Activated CD8-positive, alpha-beta memory T cell treated with anti-CD3 and anti-CD28 coated beads, Interleukin-2, amount 10 ng/mL, durations not matched to agents 7 days and 5 days (primary cell): ENCODE measurements around the gene CA11. TPM values are rescaled to one million over a fixed set of nuclear protein-coding genes. Genes with fewer than 3 reads are reported as not detected.
A peak's percentile ranks its signal among the peaks of the same experiment; 100 is the strongest.
"Not testable (repeated sequence)": the region's sequence is repeated elsewhere in the genome, so short reads cannot be mapped to it uniquely, and the experiment has no call there.

ENCODE experiments used
- ATAC-seq: fragments of 150-1000 bp; cut with Tn5 transposase; one replicate; pipeline ENCODE4 v1.10.0; 2021; ENCODE audit warnings: moderate library complexity
- CTCF ChIA-PET: fragments of 350-600 bp; sonication (Branson Sonifier 250); formaldehyde crosslinking; loops from one replicate; lab custom pipeline; 2021; ENCODE audit warnings: antibody characterized with exemption; lab: Charles Lee
- DNase-seq: peaks from one replicate; pipeline ENCODE4 v3.0.0-alpha.2; 2020
- H3K27ac Mint-ChIP-seq: one replicate; pipeline ENCODE4 v1.8.0; 2021; ENCODE audit warnings: mild to moderate bottlenecking, mixed read lengths
- H3K27me3 Mint-ChIP-seq: one replicate; pipeline ENCODE4 v1.8.0; 2021; ENCODE audit warnings: mixed read lengths
- H3K36me3 Mint-ChIP-seq: one replicate; pipeline ENCODE4 v1.8.0; 2021; ENCODE audit warnings: mild to moderate bottlenecking, mixed read lengths
- H3K4me1 Mint-ChIP-seq: one replicate; pipeline ENCODE4 v1.8.0; 2021; ENCODE audit warnings: mixed read lengths
- H3K4me3 Mint-ChIP-seq: one replicate; pipeline ENCODE4 v1.8.0; 2021; ENCODE audit warnings: mild to moderate bottlenecking, moderate library complexity, mixed read lengths
- H3K9me3 Mint-ChIP-seq: one replicate; pipeline ENCODE4 v1.8.0; 2022; ENCODE audit warnings: low read depth, mixed read lengths
- total RNA-seq, 2 experiments: library from RNA; stranded (reverse); gene quantifications; one replicate each; pipeline ENCODE4 v1.2.3, GENCODE V29; 2021

Gene CA11
- total RNA-seq: 1 to 10 TPM; 6.0 to 7.2 TPM

DNA sequence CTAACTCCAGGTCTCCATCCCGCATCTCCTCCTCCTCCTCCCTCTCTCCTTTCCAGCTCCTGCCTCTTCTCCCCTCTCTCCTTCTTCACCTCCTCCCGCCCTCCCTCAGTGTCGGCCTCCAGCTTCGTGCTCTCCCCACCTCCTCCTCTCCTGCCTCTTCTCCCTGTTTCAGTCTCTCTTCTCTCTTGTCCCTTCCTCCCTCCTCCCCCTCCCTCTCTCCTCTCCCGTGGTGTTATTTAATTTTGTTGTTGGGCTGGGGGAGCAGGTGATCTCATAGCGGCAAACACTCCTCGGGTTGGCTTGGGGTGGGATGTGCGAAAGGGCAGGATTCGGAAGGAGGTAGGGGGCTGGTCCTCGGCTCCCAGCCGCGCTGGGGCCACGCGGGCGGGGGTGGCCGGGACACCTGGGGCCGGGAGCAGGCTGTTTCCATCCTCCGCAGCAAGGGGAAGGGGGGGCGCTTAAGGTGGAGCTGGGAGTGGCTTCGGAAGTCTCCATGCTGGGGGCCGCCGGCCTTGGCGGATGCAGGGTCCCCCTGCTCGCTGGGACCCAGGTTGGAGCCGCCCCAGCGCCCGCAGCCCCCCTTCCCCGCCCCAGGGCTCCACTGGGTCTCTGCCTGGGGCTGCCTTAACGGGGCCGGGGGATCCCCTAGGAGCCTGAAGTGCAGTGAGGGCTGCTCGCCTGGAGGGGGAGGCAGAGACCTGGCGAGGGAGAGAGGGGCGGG lies at the start of gene CA11:
Gene CA11 (minus strand): TSS at position 187 of the 721 bp plus-strand sequence. CDS start 555 bp downstream, outside the sequence.
- ATAC-seq: peak; percentile 90

GRCh38 chr19:48693629-48694028 lies 47.6 kb upstream of the CA11 start:
- peaks cover 16% of the 10 kb centered on the region for H3K27me3 Mint-ChIP-seq
- H3K36me3 Mint-ChIP-seq, H3K4me3 Mint-ChIP-seq, H3K4me1 Mint-ChIP-seq, H3K9me3 Mint-ChIP-seq, ATAC-seq, DNase-seq, H3K27ac Mint-ChIP-seq: not testable (repeated sequence)
- CTCF ChIA-PET: interaction anchor here (0.6 to 2.8 kb wide), 3 partner anchors 18 to 1903 kb away, joined by 3 to 10 read pairs (median 3); no protein-coding TSS in a partner anchor

More for the DNA sequence above, at the start of gene CA11:
- CTCF ChIA-PET: interaction anchor here (0.7 to 3.9 kb wide), 29 partner anchors 9 to 347 kb away, joined by 3 to 27 read pairs (median 5); partner anchors contain the start of genes BCAT2, DBP, HSD17B14 and RASIP1
- Mint-ChIP-seq H3K9me3 (no peaks in the 10 kb centered on the region), H3K4me3 (peak within 1 kb of the TSS; percentile 74), H3K4me1 (peaks cover 33% of the 10 kb centered on the region), H3K27me3 (peaks cover 2% of the 10 kb centered on the region), H3K27ac (peak within 1 kb of the TSS; percentile 77), H3K36me3 (no peaks in the 10 kb centered on the region)
- DNase-seq: peak; percentile 94

- no peaks in the 10 kb centered on the region for H3K27me3 Mint-ChIP-seq
- no peak for ATAC-seq
- no peak overlapping the region for H3K27ac Mint-ChIP-seq
- H3K9me3 Mint-ChIP-seq: no peaks in the 10 kb centered on the region
- no peak for DNase-seq
- no peak overlapping the region for H3K4me3 Mint-ChIP-seq
- H3K36me3 Mint-ChIP-seq: no peaks in the 10 kb centered on the region
- H3K4me1 Mint-ChIP-seq: no peaks in the 10 kb centered on the region
- CTCF ChIA-PET: interaction anchor here (0.9 kb wide), 1 partner anchor 44 kb away, joined by 3 read pairs; the partner anchor contains the start of gene CA11
Observed at GRCh38 chr19:48689449-48689848, 43.5 kb upstream of the CA11 start.

DNA sequence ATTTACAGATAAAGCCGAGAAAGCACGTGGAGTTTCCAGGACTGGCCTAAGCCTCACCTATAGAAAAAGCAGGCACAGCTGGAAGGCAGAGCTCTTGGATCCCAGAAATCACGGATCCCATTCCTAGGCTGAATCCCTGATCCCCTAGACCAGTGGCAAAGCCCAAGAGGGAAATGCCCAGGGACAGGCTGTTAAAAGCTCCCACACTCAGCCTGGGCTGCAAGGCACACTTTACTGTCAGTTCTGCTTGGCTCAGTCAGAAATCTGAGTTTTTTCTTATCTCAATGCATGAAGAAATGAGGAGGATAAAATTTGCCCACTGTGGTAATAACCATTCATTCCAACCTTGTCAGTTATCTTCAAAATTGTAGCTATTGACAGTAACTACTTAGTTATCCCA lies 41.8 kb upstream of the CA11 start:
- CTCF ChIA-PET: interaction anchor here (0.6 to 1.2 kb wide), 2 partner anchors 108 to 154 kb away, joined by 3 to 4 read pairs; no protein-coding TSS in a partner anchor
- no peak overlapping the region for H3K27ac Mint-ChIP-seq

DNA sequence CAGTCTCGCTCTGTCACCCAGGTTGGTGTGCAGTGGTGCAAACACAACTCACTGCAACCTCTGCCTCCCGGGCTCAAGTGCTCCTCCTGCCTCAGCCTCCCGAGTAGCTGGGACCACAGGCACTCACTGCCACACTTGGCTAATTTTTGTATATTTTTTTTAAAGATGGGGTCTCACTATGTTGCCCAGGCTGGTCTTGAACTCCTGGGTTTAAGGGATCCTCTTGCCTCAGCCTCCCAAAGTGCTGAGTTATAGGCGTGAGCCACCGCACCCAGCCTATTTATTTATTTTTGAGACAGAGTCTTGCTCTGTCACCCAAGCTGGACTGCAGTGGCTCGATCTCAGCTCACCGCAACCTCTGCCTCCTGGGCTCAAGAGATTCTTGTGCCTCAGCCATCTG lies 40.6 kb upstream of the CA11 start:
- H3K36me3 Mint-ChIP-seq, H3K27ac Mint-ChIP-seq, H3K4me1 Mint-ChIP-seq, H3K27me3 Mint-ChIP-seq, ATAC-seq, DNase-seq, H3K9me3 Mint-ChIP-seq, H3K4me3 Mint-ChIP-seq, CTCF ChIA-PET: not testable (repeated sequence)

More for the DNA sequence above, 41.8 kb upstream of the CA11 start:
- no peaks in the 10 kb centered on the region for H3K36me3 Mint-ChIP-seq
- no peak for ATAC-seq
- DNase-seq: no peak
- H3K4me1 Mint-ChIP-seq: no peaks in the 10 kb centered on the region
- H3K9me3 Mint-ChIP-seq: no peaks in the 10 kb centered on the region
- no peaks in the 10 kb centered on the region for H3K27me3 Mint-ChIP-seq
- H3K4me3 Mint-ChIP-seq: no peak overlapping the region

DNA sequence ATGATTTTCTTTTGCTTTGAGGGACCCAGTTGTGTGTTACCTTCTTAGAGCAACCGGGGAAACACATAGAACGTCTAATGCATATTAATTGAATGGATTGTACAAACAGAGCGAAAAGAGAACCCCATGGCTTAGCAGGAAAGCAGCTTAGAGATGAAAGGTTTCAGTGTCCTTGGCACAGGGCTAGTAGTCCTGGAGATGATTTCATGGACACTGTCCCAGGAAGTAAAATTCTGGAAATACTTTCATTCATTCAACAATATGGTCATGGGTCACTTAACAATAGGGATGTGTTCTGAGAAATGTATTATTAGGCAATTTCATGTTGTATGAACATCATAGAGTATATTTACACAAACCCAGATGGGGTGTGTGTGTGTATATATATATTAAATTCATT lies 40.1 kb upstream of the CA11 start:
- H3K27ac Mint-ChIP-seq: no peak overlapping the region
- H3K36me3 Mint-ChIP-seq: no peaks in the 10 kb centered on the region
- ATAC-seq (no peak), DNase-seq (no peak)
- H3K27me3 Mint-ChIP-seq: no peaks in the 10 kb centered on the region
- CTCF ChIA-PET: no interaction called here
- no peak overlapping the region for H3K4me3 Mint-ChIP-seq
- H3K9me3 Mint-ChIP-seq: no peaks in the 10 kb centered on the region
- peaks cover 2% of the 10 kb centered on the region for H3K4me1 Mint-ChIP-seq

GRCh38 chr19:48685583-48685982 lies 39.6 kb upstream of the CA11 start:
- H3K9me3 Mint-ChIP-seq: no peaks in the 10 kb centered on the region
- no peak overlapping the region for H3K4me3 Mint-ChIP-seq
- no peak overlapping the region for H3K27ac Mint-ChIP-seq
- ATAC-seq (no peak), DNase-seq (no peak)
- no peaks in the 10 kb centered on the region for H3K27me3 Mint-ChIP-seq
- CTCF ChIA-PET: no interaction called here
- H3K36me3 Mint-ChIP-seq: no peaks in the 10 kb centered on the region
- H3K4me1 Mint-ChIP-seq: peaks cover 7% of the 10 kb centered on the region

- no peaks in the 10 kb centered on the region for H3K9me3 Mint-ChIP-seq
- H3K36me3 Mint-ChIP-seq: no peaks in the 10 kb centered on the region
- peaks cover 7% of the 10 kb centered on the region for H3K4me1 Mint-ChIP-seq
- DNase-seq (no peak), ATAC-seq (no peak)
- H3K27ac Mint-ChIP-seq: no peak overlapping the region
- CTCF ChIA-PET: interaction anchor here (1.0 to 1.3 kb wide), 2 partner anchors 9 to 105 kb away, joined by 3 to 4 read pairs; no protein-coding TSS in a partner anchor
- no peaks in the 10 kb centered on the region for H3K27me3 Mint-ChIP-seq
- no peak overlapping the region for H3K4me3 Mint-ChIP-seq
Observed at GRCh38 chr19:48683349-48683748, 37.4 kb upstream of the CA11 start.

DNA sequence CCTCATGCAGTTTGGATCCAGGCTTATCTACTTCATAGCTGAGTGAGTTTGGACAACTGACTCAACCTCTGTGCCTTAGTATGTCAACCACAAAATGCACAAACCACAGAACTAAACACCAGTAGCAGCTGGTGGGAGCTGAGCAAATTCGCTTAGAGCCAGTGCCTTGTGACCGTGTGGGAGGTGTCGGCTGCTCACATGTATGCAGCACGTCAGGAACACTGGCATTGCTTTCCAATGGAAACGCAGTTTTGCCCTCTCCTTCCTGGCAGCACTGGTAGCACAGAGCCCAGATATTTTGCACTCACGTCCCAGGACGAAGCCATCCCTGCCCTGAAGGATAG lies 35.1 kb upstream of the CA11 start:
- no peak overlapping the region for H3K4me3 Mint-ChIP-seq
- ATAC-seq: no peak
- H3K27me3 Mint-ChIP-seq: no peaks in the 10 kb centered on the region
- no peaks in the 10 kb centered on the region for H3K36me3 Mint-ChIP-seq
- no peaks in the 10 kb centered on the region for H3K9me3 Mint-ChIP-seq
- DNase-seq: no peak
- peaks cover 7% of the 10 kb centered on the region for H3K4me1 Mint-ChIP-seq
- CTCF ChIA-PET: interaction anchor here (0.7 kb wide), 1 partner anchor 55 kb away, joined by 3 read pairs; no protein-coding TSS in a partner anchor
- no peak overlapping the region for H3K27ac Mint-ChIP-seq

DNA sequence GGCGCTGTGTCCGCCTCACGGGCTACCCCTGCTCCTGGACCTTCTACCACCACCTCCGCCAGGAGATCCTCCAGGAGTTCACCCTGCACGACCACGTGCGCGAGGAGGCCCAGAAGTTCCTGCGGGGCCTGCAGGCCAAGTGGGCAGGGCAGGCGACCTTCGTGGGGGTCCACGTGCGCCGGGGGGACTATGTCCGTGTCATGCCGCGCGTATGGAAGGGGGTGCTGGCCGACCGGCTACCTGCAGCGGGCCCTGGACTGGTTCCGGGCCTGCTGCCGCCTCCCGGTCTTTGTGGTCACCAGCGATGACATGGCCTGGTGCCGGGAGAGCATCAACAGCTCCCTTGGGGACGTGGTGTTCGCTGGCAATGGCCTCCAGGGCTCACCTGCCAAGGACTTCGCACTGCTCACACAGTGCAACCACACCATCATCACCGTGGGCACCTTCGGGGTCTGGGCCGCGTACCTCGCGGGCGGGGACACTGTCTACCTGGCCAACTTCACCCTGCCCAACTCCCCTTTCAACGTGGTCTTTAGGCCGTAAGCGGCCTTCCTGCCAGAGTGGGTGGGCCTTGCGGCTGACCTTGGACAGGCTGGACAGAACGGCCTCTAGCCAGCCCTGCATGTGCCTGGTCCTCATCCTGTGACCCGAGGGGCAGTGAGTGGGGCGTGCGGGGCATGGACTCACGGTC lies 34.6 kb upstream of the CA11 start:
- no peak for DNase-seq
- Mint-ChIP-seq H3K4me3 (no peak overlapping the region), H3K4me1 (peaks cover 7% of the 10 kb centered on the region), H3K9me3 (no peaks in the 10 kb centered on the region), H3K27ac (no peak overlapping the region), H3K36me3 (no peaks in the 10 kb centered on the region), H3K27me3 (no peaks in the 10 kb centered on the region)
- CTCF ChIA-PET: no interaction called here
- ATAC-seq: no peak

DNA sequence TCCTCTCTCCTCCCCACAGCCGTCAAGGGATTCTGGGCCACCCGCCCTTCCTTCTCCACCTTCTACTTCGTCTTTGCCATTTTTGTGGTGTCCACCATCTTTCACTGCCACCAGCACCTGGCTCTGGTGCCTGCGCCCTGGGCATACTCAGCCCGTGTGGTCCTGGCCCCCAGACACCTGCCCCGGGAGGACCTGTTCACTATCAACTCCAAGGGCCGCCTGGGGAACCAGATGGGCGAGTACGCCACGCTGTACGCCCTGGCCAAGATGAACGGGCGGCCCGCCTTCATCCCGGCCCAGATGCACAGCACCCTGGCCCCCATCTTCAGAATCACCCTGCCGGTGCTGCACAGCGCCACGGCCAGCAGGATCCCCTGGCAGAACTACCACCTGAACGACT lies 34.0 kb upstream of the CA11 start:
- H3K36me3 Mint-ChIP-seq, H3K9me3 Mint-ChIP-seq, ATAC-seq, DNase-seq, H3K4me3 Mint-ChIP-seq, CTCF ChIA-PET, H3K27ac Mint-ChIP-seq, H3K27me3 Mint-ChIP-seq: not testable (repeated sequence)
- H3K4me1 Mint-ChIP-seq: peaks cover 12% of the 10 kb centered on the region

DNA sequence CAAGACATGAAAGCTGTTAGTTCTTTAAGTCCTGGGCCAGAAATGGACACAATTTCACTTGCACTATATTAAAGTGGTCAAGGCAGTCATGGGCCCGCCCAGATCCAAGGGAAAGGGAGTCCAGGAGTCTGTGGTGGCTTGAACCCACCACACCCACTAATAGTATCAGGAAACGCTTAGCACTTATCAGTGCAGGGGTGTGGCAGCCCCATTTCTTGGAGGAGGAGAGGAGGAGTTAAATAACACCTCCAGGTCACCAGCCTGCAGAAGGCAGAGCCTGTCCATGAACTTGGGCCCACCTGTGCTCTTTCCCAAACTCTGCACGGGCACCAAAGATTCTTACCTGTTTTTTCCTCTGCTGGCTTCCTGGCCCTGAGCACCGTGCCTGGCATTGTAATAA lies 32.2 kb upstream of the CA11 start:
- H3K9me3 Mint-ChIP-seq: no peaks in the 10 kb centered on the region
- DNase-seq (no peak), ATAC-seq (no peak)
- H3K36me3 Mint-ChIP-seq: no peaks in the 10 kb centered on the region
- no peak overlapping the region for H3K27ac Mint-ChIP-seq
- H3K27me3 Mint-ChIP-seq: peaks cover 3% of the 10 kb centered on the region
- H3K4me3 Mint-ChIP-seq: no peak overlapping the region
- peaks cover 13% of the 10 kb centered on the region for H3K4me1 Mint-ChIP-seq
- CTCF ChIA-PET: no interaction called here

GRCh38 chr19:48676887-48677286 lies 30.9 kb upstream of the CA11 start:
- DNase-seq (no peak), ATAC-seq (no peak)
- Mint-ChIP-seq H3K27me3 (peaks cover 3% of the 10 kb centered on the region), H3K9me3 (no peaks in the 10 kb centered on the region), H3K4me3 (no peak overlapping the region), H3K36me3 (no peaks in the 10 kb centered on the region), H3K27ac (no peak overlapping the region), H3K4me1 (peaks cover 13% of the 10 kb centered on the region)
- CTCF ChIA-PET: interaction anchor here (0.7 to 2.9 kb wide), 2 partner anchors 31 to 62 kb away, joined by 3 to 20 read pairs; partner anchors contain the start of gene CA11
